Measurements from ENCODE around the gene RYR3.

GRCh38 chr15:33874156-33874555 lies 563.4 kb downstream of the RYR3 start:
- TF ChIP-seq POLR2A (IDR thresholded peaks at IDR 0.05; ENCODE audit: low read length) (no peak), GATA1 (IDR thresholded peaks at IDR 0.05; ENCODE audit: low read depth, low read length) (no peak)
